Lower leg skin (tissue), 4 donors: ENCODE measurements around the gene OR12D1. TPM values are rescaled to one million over a fixed set of nuclear protein-coding genes. Genes with fewer than 3 reads are reported as not detected.

Experiments
- DNase-seq, 2 donors: peaks; one replicate each; pipeline ENCODE4 v3.0.0-alpha.2; 2019; ENCODE audit warnings: low spot score in 2 of 2
- H3K4me3 ChIP-seq: fragments of 200-600 bp; sonication (generic); 2 replicates; pipeline ENCODE4 v1.5.1; 2017; ENCODE audit warnings: mild to moderate bottlenecking, low read depth; ENCODE audit not compliant: poor library complexity, severe bottlenecking
- POLR2A ChIP-seq, 2 donors: fragments of 450-650 bp; IDR thresholded peaks; one replicate each; pipeline ENCODE4 v1.6.1; 2016 to 2017; ENCODE audit warnings: antibody characterized with exemption in 2 of 2, mild to moderate bottlenecking in 1 of 2, moderate library complexity in 1 of 2
- WGBS, 2 donors: methylation state at CpG; one replicate each; pipeline ENCODE4 v1.1.5; 2018; 5-methylcytosine and 5-hydroxymethylcytosine counted together
- intact Hi-C: fragments of 100-400 bp; cut with DNase I; formaldehyde crosslinking; loops from one replicate; pipeline ENCODE4 v1.15.0; 2023; ENCODE audit warnings: low total_unique reads
- total RNA-seq, 4 donors: library from RNA; depleted of rRNA; stranded (reverse); fragments of >200 nt; gene quantifications; one replicate each; pipeline ENCODE4 v1.1.0, GENCODE V29; 2016
- TF ChIP-seq, protein P1 (sequence below), 3 donors: fragments of 450-650 bp; IDR thresholded peaks; one replicate each; pipeline ENCODE4 v1.5.1; 2016; ENCODE audit warnings: antibody characterized with exemption in 3 of 3, mild to moderate bottlenecking in 3 of 3, moderate library complexity in 2 of 3

OR12D1 gene
- total RNA-seq, 4 donors from 2014 or later, result not detected

DNA sequence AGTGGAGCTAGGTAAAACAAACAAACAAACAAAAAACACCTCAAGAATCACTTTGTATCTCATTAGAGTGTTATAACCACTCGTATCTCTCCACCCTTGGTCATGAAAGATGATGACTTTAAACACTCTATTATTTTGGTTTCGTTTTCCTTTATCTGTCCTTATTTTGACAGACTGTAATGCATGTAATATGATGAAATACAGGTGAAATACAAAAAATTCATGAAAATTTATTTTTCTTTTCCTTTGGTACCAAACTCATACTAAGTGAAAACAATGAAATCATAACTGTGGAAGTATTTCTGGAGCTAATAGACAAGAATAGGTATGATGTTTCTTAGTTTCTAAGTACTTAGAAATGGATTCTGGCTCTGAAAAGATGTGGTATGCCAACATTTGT lies 15.2 kb upstream of the OR12D1 start:
- whole genome bisulfite sequencing, 2 donors, result 76 to 79% methylated on average over 2 of the region's 2 CpGs
- no peak for DNase-seq
- H3K4me3 ChIP-seq, result no peak overlapping the region
- intact Hi-C loops, result no loop called here
- no peak for TF ChIP-seq POLR2A (IDR thresholded peaks at IDR 0.05)
- TF ChIP-seq, protein P1, sequence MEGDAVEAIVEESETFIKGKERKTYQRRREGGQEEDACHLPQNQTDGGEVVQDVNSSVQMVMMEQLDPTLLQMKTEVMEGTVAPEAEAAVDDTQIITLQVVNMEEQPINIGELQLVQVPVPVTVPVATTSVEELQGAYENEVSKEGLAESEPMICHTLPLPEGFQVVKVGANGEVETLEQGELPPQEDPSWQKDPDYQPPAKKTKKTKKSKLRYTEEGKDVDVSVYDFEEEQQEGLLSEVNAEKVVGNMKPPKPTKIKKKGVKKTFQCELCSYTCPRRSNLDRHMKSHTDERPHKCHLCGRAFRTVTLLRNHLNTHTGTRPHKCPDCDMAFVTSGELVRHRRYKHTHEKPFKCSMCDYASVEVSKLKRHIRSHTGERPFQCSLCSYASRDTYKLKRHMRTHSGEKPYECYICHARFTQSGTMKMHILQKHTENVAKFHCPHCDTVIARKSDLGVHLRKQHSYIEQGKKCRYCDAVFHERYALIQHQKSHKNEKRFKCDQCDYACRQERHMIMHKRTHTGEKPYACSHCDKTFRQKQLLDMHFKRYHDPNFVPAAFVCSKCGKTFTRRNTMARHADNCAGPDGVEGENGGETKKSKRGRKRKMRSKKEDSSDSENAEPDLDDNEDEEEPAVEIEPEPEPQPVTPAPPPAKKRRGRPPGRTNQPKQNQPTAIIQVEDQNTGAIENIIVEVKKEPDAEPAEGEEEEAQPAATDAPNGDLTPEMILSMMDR (IDR thresholded peaks at IDR 0.05), result no peak

DNA sequence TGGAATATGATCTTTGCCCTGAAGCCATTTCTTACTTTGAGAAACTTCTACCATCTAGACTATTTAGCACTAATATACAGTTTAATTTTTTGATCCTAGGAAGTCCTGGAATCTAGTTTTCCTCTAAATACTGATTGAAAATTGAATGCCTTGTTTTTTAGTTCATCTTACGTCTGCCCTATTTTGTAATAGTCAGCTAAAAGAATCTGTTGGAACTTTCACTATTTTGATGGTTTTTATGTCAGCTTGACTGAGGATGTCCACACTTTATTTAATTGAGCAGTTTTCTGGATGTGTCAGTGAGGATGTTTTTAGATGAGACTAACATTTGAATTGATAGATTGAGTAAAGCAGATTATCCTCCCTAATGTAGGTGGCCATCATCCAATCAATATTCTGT lies 10.9 kb upstream of the OR12D1 start:
- 39 to 96% methylated on average over 1 of the region's 1 CpG for WGBS, 2 donors
- H3K4me3 ChIP-seq, result no peak overlapping the region
- intact Hi-C loops, result no loop called here
- TF ChIP-seq, protein P1 (IDR thresholded peaks at IDR 0.05), result no peak
- TF ChIP-seq POLR2A (IDR thresholded peaks at IDR 0.05), result no peak
- no peak for DNase-seq

DNA sequence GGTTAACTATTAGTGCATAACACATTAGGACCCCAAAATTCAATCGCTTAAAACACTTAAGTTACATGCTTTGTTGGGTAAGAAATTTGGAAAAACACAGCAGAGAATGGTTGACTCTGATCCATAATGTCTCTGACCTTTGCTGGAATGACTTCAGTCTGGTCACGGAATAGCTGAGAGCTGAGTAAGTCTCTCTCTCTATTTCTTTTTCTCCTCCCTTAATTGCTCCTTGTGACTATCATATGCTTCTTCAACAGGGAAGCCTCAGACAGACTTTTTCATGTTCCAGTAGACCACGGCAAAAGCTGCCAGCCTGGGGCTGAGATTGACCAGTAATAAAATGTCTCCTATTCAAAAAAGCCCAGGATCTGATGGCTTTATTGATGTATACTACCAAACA lies 4.8 kb downstream of the OR12D1 start:
- no peak for TF ChIP-seq POLR2A (IDR thresholded peaks at IDR 0.05)
- intact Hi-C loops, result no loop called here
- no peak for DNase-seq
- 65 to 70% methylated on average over 3 of the region's 3 CpGs for WGBS, 2 donors
- H3K4me3 ChIP-seq, result no peak overlapping the region

DNA sequence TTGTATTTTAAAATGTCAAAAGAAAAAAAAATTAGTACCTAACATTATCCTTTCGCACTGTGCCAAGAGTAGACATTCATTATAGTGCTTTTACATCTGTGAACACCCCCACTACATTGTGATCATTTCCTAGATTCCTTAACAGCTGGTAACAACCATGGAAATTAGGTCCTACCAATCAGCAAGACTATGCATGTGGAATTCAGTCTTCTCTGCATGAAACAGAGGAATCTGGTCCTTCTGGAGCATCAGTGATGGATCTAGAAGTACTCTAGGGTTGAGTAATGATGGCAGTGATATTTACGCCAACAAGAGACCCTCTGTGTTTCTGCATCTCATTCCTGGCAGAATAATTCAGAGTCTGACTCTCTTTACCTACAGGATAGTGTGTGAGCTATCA lies 9.4 kb downstream of the OR12D1 start:
- WGBS, 2 donors, result 87 to 93% methylated on average over 2 of the region's 2 CpGs
- H3K4me3 ChIP-seq, result no peak overlapping the region
- DNase-seq, result no peak
- TF ChIP-seq, protein P1 (IDR thresholded peaks at IDR 0.05), result no peak
- TF ChIP-seq POLR2A (IDR thresholded peaks at IDR 0.05), result no peak
- intact Hi-C loops, result no loop called here

DNA sequence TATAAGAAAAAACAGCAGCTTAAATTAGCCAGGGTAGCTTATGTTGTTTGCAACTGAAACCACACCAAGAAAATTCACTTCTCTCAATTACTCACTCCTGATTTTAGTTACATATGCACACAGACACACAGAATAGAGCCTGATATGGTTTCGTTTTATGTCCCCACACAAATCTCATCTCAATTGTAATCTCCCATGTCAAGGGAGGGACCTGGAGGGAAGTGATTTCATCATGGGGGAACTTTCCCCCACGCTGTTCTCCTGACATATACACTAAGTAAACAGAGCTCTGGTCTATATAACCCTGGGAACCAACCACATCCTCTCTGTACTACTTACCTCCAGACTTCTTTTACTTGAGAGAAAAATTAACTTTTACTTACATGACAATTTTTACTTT lies 9.8 kb downstream of the OR12D1 start:
- TF ChIP-seq, protein P1 (IDR thresholded peaks at IDR 0.05), result no peak
- TF ChIP-seq POLR2A (IDR thresholded peaks at IDR 0.05), result no peak
- intact Hi-C loops, result no loop called here
- no peak overlapping the region for H3K4me3 ChIP-seq
- no peak for DNase-seq
- WGBS, 2 donors, result 53 to 55% methylated on average over 2 of the region's 2 CpGs

DNA sequence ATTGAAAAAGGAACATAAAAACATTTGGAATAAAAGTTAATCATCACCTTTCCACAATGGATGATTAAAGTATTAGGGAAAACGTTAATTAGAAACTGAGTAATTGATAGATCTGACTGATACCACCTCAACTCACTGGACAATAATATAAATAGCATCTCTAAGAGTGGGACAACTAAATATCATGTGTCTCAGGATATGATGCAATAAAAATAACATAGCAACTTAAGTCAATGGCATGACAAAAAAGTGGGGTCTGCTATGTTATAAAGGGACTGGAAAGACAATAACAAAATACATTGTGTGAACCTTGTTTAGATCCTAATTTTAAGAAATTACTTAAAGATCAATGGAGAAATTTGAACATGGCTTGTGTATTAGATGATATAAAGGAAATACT lies 10.3 kb downstream of the OR12D1 start:
- intact Hi-C loops, result no loop called here
- DNase-seq, result no peak
- 43 to 55% methylated on average over 1 of the region's 1 CpG for WGBS, 2 donors
- TF ChIP-seq, protein P1 (IDR thresholded peaks at IDR 0.05), result no peak
- TF ChIP-seq POLR2A (IDR thresholded peaks at IDR 0.05), result no peak
- H3K4me3 ChIP-seq, result no peak overlapping the region
